ENCODE data around the gene GPSM3. TPM values are rescaled to one million over a fixed set of nuclear protein-coding genes. Genes with fewer than 3 reads are reported as not detected.

Gene GPSM3
- total and polyA plus RNA-seq, 4 donors = 8.1 to 145 (median 47.3) TPM

DNA sequence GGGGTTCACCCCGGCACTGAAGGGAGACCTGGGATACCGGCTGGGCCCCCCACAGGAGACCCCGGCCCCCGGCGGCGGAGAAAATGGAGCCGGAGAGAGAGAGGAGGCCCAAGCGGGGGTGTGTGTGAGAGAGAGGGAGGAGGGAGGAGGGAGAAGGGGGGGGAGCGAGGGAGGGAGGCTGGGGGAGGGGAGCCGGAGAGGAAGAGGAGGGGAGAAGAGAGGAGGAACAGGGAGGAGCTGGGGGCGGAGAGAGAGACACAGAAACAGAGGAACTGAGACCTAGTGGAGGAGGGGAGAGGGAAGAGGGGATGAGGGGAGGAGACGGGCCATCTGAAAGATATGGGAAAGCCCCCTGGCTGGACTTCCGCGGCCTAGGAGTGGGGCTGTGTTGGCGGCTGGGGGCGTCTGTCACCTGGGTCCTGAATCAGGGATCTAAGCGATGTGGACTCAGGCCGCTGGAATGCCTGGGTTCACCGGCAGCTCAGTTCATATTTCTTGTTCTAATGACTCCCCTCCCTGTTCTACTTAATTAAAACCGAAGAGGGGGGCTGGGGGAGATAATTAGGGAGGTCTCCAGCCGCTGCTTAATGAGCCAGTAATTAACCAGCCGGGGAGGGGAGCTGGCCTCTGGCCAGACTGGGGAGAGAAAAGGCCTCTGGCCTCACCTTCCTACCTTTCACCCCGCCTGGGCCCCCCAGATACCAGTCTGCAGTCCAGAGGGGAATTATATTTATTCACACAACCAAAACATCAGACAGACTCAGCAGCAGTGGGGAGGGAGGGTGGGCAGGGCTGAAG, 2.2 kb downstream of the GPSM3 start, which contains the start of gene PBX2:
TSS of gene PBX2 (minus strand) at position 149 of the 798 bp plus-strand sequence. CDS start 287 bp downstream, outside the sequence.
- H3K9ac ChIP-seq (ENCODE audit: insufficient read depth in 1 of 2, low read length in 2 of 2) = peak within 1 kb of the TSS; percentile 73 to 88
- H3K36me3 ChIP-seq (ENCODE audit: control insufficient read depth in 4 of 4, insufficient read depth in 4 of 4, low read length in 4 of 4) = peaks cover 0 to 15% (median 12%) of the 10 kb centered on the region in 4 donors
- H3K4me3 ChIP-seq = peak within 1 kb of the TSS; percentile 60
- no peaks in the 10 kb centered on the region for H3K27me3 ChIP-seq (ENCODE audit: control insufficient read depth in 3 of 3, insufficient read depth in 3 of 3, low read length in 2 of 3)
- no peaks in the 10 kb centered on the region for H3K9me3 ChIP-seq (ENCODE audit: control insufficient read depth in 4 of 4, insufficient read depth in 3 of 4, low read length in 3 of 4)
- peak; percentile 97 to 99 (median 97) for DNase-seq
- WGBS, 2 donors = 0 to 3% methylated on average over 19 to 23 of the region's 23 CpGs
- TF ChIP-seq, protein P1, sequence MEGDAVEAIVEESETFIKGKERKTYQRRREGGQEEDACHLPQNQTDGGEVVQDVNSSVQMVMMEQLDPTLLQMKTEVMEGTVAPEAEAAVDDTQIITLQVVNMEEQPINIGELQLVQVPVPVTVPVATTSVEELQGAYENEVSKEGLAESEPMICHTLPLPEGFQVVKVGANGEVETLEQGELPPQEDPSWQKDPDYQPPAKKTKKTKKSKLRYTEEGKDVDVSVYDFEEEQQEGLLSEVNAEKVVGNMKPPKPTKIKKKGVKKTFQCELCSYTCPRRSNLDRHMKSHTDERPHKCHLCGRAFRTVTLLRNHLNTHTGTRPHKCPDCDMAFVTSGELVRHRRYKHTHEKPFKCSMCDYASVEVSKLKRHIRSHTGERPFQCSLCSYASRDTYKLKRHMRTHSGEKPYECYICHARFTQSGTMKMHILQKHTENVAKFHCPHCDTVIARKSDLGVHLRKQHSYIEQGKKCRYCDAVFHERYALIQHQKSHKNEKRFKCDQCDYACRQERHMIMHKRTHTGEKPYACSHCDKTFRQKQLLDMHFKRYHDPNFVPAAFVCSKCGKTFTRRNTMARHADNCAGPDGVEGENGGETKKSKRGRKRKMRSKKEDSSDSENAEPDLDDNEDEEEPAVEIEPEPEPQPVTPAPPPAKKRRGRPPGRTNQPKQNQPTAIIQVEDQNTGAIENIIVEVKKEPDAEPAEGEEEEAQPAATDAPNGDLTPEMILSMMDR (IDR thresholded peaks at IDR 0.05; ENCODE audit: control extremely low read depth, extremely low read depth) = no peak
- peak within 1 kb of the TSS; percentile 88 to 97 for H3K27ac ChIP-seq (ENCODE audit: low read depth in 1 of 2, low read length in 1 of 2)
- peak; percentile 68 for ATAC-seq (ENCODE audit: insufficient read depth, low FRiP score)
- peaks cover 0 to 63% (median 18%) of the 10 kb centered on the region in 5 donors for H3K4me1 ChIP-seq (ENCODE audit: control insufficient read depth in 5 of 5, insufficient read depth in 5 of 5, low read length in 5 of 5)

DNA sequence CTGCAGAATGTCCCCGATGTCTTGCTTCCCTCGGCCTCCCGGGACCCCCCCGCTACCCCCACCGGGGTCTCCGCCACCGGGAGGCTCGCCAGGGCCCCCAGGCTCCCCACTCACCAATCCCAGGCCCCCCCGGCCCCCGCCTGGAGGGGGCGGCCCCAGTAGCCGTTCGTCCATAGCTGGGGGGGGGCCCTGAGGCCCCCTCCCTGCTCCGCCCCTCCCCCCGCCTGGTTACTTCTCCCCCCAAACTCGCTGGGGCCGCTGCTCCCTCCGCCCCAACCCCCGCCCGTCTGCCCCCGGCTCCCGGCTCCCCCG, 2.7 kb downstream of the GPSM3 start:
- Histone ChIP-seq H3K27ac (ENCODE audit: low read depth in 1 of 2, low read length in 1 of 2) (peak overlapping the region; percentile 69 to 97), H3K36me3 (ENCODE audit: control insufficient read depth in 4 of 4, insufficient read depth in 4 of 4, low read length in 4 of 4) (peaks cover 0 to 15% (median 12%) of the 10 kb centered on the region in 4 donors), H3K9me3 (ENCODE audit: control insufficient read depth in 4 of 4, insufficient read depth in 3 of 4, low read length in 3 of 4) (no peaks in the 10 kb centered on the region), H3K27me3 (ENCODE audit: control insufficient read depth in 3 of 3, insufficient read depth in 3 of 3, low read length in 2 of 3) (no peaks in the 10 kb centered on the region), H3K4me1 (ENCODE audit: control insufficient read depth in 5 of 5, insufficient read depth in 5 of 5, low read length in 5 of 5) (peaks cover 0 to 57% (median 17%) of the 10 kb centered on the region in 5 donors), H3K9ac (ENCODE audit: insufficient read depth in 1 of 2, low read length in 2 of 2) (peak overlapping the region in 1 of 2 donors; percentile 73), H3K4me3 (peak overlapping the region; percentile 60)
- no peak for ATAC-seq (ENCODE audit: insufficient read depth, low FRiP score)
- WGBS, 2 donors = 2 to 6% methylated on average over 7 to 23 of the region's 23 CpGs
- DNase-seq = peak in 1 of 3 donors; percentile 24
- TF ChIP-seq, protein P1 (IDR thresholded peaks at IDR 0.05; ENCODE audit: control extremely low read depth, extremely low read depth) = no peak

DNA sequence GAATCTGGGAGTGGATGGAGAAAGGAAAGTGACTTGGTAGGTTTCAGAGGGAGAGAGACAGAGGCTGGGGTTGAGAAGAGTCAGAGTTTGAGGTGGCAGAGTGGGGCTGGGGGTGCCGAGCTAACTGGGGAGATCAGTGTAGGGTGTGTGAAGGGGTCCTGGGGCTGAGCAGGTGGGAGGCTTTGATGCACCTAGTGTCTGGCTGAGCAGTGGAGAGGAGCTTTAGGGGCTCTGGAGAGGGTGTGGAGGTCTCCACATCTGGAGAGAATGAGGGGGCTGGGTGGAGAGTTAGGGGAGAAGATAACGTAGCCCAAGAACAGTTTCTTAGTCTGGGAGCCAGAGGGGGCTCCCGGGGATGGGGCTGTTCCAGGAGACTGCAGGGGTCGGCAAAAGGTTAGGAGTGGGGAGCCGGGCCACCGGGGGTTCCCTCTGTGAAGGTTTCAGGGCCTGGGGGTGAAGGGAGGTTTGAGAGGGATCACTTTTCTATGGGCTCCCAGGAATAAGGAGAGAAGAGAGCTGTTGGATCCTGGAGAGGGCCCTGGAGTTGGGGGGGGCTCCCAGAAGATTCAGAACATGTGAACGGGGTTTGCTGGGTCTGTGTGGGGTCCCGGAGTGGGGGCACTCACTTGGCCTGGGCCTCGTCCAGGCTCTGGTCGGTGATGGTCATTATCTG, 3.2 kb downstream of the GPSM3 start:
- Histone ChIP-seq H3K27me3 (ENCODE audit: control insufficient read depth in 3 of 3, insufficient read depth in 3 of 3, low read length in 2 of 3) (no peaks in the 10 kb centered on the region), H3K36me3 (ENCODE audit: control insufficient read depth in 4 of 4, insufficient read depth in 4 of 4, low read length in 4 of 4) (peaks cover 0 to 15% (median 12%) of the 10 kb centered on the region in 4 donors), H3K27ac (ENCODE audit: low read depth in 1 of 2, low read length in 1 of 2) (peak overlapping the region; percentile 69 to 97), H3K4me3 (peak overlapping the region; percentile 60), H3K4me1 (ENCODE audit: control insufficient read depth in 5 of 5, insufficient read depth in 5 of 5, low read length in 5 of 5) (peaks cover 0 to 56% (median 17%) of the 10 kb centered on the region in 5 donors), H3K9ac (ENCODE audit: insufficient read depth in 1 of 2, low read length in 2 of 2) (peak overlapping the region; percentile 73 to 85), H3K9me3 (ENCODE audit: control insufficient read depth in 4 of 4, insufficient read depth in 3 of 4, low read length in 3 of 4) (no peaks in the 10 kb centered on the region)
- peak in 2 of 3 donors; percentile 32 to 33 for DNase-seq
- ATAC-seq (ENCODE audit: insufficient read depth, low FRiP score) = no peak
- TF ChIP-seq, protein P1 (IDR thresholded peaks at IDR 0.05; ENCODE audit: control extremely low read depth, extremely low read depth) = no peak
- WGBS, 2 donors = 1 to 2% methylated on average over 10 of the region's 10 CpGs

Measured in lung (tissue), 12 donors.